ENCODE measurements around the gene EME1.

EME1 gene

DNA sequence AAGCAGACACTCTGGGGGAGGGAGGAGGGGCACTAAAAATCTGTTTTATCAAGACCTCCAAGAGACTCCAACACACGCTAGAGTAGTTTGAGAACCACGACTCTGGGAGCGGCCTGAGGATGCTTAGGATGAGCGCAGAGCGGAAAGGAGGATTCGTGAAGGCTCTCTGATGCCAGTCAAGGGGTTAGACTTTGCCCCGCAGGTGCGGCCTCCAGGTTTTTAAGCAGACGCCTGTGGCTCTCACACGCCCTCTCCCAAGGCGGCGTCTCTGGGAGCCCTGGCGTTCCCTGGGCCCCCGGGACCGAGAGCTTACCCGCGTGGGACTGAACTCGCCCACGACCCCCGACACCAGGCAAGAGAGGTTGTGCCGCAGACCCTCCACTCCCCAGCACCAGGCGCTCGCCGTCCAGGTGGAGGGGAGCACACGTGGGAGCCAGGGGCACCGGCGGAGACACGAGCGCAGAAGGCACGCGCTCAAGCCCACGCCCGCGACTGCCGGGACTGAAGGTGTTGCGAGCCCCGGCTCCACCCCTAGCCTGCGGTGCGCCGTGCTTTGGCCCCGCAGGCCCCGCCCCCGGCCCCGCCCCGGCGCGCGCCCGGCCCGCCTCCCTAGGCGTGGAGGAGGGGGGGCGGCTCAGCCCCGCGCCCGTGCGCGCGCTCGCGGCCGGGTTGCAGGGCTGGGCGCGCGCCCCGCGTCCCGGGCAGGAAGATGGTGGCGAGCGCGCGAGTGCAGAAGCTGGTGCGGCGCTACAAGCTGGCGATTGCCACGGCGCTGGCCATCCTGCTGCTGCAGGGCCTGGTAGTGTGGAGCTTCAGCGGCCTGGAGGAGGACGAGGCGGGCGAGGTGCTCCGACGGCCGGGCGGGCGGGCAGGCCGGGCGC lies 27.4 kb upstream of the EME1 start, which contains the start of gene XYLT2:
Gene XYLT2 (plus strand): TSS at position 695 of the 881 bp plus-strand sequence. CDS start 15 bp downstream, at position 710.
- DNase-seq, result peak; percentile 86 to 89
- H3K4me3 Mint-ChIP-seq, result peak within 1 kb of the TSS; percentile 92 to 97
- peaks cover 49% of the 10 kb centered on the region for H3K4me1 Mint-ChIP-seq
- no peaks in the 10 kb centered on the region for H3K9me3 Mint-ChIP-seq
- peak within 1 kb of the TSS; percentile 98 to 99 for H3K27ac Mint-ChIP-seq
- ATAC-seq, result peak; percentile 90
- no peaks in the 10 kb centered on the region for H3K27me3 Mint-ChIP-seq

DNA sequence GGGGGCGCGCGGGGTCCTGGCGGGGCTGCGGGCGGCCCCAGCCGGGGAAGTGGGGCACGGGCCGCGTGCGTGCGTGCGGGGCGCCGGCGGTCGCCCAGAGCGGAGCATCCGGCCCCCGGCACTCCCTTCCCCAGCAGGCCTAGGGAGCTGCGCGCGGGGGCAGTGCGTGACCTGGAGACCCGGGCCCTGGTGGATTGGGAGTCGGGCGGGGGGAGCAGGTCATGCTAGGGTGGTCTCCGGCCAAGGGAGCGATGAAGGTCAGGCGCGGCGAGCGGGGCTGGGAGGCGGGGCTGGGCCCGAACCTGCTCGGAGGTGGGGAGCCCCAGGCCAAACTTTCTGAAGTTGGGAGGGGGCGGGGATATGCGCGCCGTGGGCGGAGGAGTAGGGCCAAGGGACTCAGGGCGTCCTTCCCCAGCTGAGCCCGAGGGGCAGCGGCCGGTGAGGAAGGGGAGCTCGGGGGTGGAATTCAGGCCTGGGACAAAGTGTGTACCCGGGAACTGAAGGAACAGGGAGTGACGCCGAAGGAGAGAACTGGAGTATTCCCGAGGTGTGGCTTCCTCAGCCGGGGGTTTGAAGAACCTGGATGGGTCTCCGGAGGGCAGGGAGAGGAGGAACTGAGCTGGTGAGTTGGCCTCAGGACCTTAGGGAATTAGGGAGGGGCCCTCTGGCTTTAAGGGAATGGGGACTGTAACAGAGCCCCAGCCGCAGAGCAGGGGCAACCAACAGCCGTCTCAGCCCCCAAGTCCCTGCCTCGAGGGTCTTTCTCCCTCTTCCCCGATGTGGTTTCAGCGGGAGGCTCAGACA lies 26.5 kb upstream of the EME1 start:
- no peaks in the 10 kb centered on the region for H3K27me3 Mint-ChIP-seq
- DNase-seq, result peak in 1 of 2 donors; percentile 72
- no peaks in the 10 kb centered on the region for H3K9me3 Mint-ChIP-seq
- peak; percentile 86 for ATAC-seq
- H3K4me1 Mint-ChIP-seq, result peaks cover 53% of the 10 kb centered on the region
- H3K27ac Mint-ChIP-seq, result peak overlapping the region; percentile 97 to 99
- H3K4me3 Mint-ChIP-seq, result peak overlapping the region; percentile 92 to 97

DNA sequence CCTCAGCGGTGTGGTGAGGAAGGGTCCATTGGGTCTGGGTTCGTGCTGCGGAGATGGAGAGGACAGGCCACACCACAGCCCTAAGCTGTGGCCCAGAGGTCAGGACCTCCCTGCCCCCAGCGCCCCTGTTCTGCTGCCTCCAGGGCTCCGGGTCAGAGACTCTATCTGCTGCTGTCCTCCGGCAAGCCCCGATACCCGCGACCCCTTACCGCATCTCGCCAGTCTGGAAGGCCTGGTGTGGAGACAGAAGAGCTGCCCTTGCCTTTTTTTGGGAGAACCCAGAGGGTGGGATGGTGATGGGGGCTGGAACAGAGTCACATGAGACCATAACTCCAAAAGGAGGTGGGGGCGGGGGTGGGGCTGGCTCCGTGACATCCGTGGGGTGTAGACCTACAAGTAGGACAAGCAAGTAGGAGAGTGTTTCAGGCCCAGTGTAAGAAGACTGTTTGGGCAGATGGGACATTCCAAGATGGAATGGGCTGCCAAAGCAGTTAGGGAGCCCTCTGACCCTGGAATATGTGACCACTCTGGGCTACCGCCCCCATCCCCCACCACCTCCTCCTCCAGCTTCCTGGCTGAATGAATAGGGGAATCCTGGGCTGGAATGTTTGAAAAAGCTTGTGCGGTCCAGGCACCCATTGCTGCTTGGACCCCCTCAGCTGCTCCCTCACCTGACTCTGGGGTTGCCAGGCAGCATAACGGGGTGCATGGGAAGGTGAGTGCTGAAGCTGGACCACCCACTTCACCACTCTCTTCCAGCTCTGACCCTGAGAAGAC lies 25.7 kb upstream of the EME1 start:
- Mint-ChIP-seq H3K4me3 (peak overlapping the region; percentile 92 to 97), H3K27ac (peak overlapping the region; percentile 97 to 99), H3K4me1 (peaks cover 53% of the 10 kb centered on the region), H3K9me3 (no peaks in the 10 kb centered on the region), H3K27me3 (no peaks in the 10 kb centered on the region)
- DNase-seq (no peak), ATAC-seq (no peak)

DNA sequence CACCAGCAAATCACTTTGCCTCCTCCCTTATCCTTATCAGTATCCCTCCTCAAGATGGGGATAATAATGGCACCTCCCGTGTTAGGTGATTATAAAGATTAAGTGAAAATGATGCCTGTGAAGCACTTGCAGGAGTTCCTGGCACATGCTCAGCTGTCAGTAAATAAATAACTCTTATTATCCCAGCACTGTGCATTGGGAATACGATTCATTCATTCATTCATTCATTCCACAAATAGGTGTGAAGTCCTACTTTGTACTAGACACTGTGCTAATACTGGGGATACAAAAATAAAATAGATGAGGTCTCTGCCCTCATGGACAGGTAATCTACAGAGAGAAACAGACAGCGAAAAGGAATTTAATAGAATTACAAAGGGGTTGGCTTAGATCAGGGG lies 25.1 kb upstream of the EME1 start:
- ATAC-seq (no peak), DNase-seq (no peak)
- peaks cover 53% of the 10 kb centered on the region for H3K4me1 Mint-ChIP-seq
- peak overlapping the region in 1 of 2 donors; percentile 49 for H3K27ac Mint-ChIP-seq
- peak overlapping the region; percentile 41 to 62 for H3K4me3 Mint-ChIP-seq
- H3K27me3 Mint-ChIP-seq, result no peaks in the 10 kb centered on the region
- no peaks in the 10 kb centered on the region for H3K9me3 Mint-ChIP-seq

DNA sequence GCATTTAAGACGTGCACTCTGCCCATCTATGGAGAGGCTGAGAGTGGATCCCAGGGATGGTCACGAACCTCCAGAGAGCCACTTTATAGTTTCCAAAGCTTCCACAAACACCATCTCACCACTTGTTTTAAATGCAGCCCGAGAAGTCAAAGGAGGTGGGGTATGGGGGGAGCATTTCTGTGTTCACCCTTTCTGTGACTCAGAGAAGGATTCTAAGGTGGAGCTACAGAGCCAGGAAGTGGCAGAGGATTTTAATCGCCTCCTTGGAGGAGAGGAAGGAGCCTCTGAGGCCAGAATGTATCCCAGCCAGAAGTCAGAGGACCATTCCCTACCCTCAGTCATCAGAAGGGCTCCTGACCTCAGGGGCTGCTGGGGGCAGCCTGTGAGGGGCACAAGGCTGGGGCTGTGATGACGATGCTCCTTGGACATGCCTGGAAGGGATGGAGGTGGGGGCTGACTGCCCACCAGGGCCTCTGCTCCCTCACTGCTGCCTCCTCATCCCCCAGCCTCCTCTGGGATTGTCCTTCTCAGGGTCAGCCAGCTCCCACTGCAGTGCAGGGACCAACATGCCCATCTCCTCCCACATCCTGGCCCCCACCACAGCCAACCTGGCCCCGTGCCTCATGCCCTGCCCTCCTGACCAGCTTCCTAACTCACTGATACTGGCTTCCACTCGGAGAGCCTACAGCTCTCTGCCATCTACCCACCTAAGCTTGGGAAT lies 24.3 kb upstream of the EME1 start:
- Mint-ChIP-seq H3K27me3 (no peaks in the 10 kb centered on the region), H3K27ac (peak overlapping the region in 1 of 2 donors; percentile 91), H3K4me3 (peak overlapping the region in 1 of 2 donors; percentile 2), H3K9me3 (no peaks in the 10 kb centered on the region), H3K4me1 (peaks cover 53% of the 10 kb centered on the region)
- DNase-seq (no peak), ATAC-seq (no peak)

DNA sequence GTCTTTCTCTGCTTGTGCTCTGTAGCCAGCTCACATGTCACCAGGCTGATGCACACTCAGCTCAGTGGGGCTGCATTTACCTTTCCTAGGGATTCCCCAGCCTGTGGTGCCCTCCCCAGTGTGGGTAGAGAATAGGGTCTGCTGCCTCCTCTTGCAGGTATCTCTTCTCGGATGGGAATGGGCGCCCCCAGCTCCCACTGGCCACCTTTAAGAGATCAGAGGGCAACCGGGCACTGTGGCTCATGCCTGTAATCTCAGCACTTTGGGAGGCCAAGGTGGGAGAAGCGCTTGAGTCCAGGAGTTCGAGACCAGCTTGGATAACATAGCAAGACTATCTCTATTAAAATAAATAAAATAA lies 23.8 kb upstream of the EME1 start:
- Mint-ChIP-seq H3K27me3 (no peaks in the 10 kb centered on the region), H3K4me1 (peaks cover 53% of the 10 kb centered on the region), H3K4me3 (no peak overlapping the region), H3K27ac (peak overlapping the region in 1 of 2 donors; percentile 91), H3K9me3 (no peaks in the 10 kb centered on the region)
- ATAC-seq (no peak), DNase-seq (no peak)

DNA sequence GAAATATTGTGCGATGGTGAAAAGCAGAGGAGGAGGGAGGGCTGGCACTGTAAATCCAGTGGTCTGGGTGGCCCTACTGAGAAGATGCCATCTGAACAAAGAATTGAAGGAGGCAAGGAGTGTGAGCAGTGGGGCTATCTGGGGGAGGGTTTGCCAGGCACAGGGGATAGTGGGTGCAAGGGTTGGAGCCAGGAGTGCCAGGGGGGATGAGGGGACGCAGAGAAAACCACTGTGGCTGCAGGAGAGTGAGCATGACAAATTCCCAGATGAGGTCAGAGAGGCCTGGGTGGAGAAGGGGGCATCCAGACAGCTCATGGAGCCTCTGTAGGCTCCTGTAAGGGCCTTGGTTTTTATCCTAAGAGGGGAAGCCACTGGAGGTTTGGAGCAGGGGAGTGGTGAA lies 22.3 kb upstream of the EME1 start:
- DNase-seq (no peak), ATAC-seq (no peak)
- Mint-ChIP-seq H3K4me1 (peaks cover 40% of the 10 kb centered on the region), H3K27ac (no peak overlapping the region), H3K9me3 (no peaks in the 10 kb centered on the region), H3K27me3 (no peaks in the 10 kb centered on the region), H3K4me3 (no peak overlapping the region)

DNA sequence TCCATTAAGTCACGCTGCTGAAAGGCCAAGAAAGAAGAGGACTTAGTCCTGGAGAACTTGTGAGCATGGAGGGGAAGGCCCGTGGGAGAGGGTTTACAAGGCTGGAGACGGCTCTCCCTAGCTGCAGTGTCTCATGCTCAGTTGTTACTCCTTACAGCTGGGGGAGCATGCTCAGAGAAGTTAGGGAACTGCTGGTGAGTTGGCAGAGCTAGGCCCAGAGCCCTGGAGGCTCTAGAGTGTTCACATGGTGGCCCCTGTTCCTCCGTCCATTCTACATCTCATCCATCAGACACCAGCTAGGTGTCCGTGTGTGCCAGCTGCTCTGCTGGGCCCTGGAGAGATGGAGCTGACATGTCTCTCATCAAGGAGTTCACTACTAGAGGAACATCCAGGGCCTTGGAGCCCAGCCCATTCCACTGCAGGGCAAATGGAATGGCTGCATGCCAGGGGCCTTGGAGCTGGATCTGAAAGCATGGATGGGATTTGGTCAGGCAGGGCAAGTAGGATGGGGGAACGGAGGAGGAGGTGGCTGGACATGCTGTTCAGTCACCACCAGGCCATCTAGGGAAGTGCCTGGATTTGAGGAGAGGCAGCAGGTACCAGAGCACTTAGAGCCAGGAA lies 20.8 kb upstream of the EME1 start:
- Mint-ChIP-seq H3K9me3 (no peaks in the 10 kb centered on the region), H3K27ac (peak overlapping the region in 1 of 2 donors; percentile 72), H3K4me3 (no peak overlapping the region), H3K27me3 (no peaks in the 10 kb centered on the region), H3K4me1 (peaks cover 30% of the 10 kb centered on the region)
- DNase-seq (no peak), ATAC-seq (no peak)

DNA sequence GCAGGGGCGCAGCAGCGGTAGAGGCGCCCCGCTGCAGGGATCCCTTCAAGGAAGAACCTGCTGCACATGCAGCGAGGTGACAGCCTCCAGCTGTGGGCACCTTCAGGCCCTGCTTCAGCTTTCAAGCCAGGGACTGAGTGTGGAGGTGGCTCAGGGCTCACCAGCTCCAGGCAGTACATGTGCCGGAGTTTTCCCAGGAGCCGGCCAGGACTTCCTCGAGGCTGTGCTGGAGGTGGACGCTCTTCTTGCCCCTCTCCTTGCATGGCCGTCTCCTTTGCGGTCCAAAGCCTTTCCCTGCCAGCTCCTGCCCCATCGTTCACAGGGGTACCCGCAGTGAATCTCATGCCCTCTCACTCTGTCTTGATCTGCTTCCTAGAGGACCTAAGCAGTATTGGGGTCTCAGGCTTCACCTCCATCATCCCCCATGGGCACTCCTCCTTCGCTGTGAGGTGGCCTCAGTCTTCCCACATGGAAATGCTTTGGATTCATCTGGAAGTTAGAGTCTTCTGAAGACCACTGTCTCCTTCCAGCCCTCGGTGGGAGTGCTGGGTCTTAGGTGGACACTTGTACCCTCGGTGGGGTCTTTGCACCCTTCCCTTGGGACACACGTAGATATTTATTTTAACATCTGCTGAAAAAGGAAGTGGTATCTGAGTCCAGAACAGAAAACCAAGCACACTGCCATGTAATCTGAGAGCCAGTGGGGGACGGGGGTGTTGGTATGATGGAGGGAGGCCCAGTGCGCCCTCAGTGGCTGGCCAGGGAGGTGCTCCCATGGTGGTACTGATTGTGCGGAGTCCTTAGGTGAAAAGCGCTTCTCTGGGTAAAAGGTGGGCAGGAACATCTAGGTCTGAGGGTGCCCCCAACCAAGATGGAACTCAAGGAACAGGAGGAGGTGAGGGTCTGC lies 20.1 kb upstream of the EME1 start:
- Mint-ChIP-seq H3K9me3 (no peaks in the 10 kb centered on the region), H3K27me3 (no peaks in the 10 kb centered on the region)

DNA sequence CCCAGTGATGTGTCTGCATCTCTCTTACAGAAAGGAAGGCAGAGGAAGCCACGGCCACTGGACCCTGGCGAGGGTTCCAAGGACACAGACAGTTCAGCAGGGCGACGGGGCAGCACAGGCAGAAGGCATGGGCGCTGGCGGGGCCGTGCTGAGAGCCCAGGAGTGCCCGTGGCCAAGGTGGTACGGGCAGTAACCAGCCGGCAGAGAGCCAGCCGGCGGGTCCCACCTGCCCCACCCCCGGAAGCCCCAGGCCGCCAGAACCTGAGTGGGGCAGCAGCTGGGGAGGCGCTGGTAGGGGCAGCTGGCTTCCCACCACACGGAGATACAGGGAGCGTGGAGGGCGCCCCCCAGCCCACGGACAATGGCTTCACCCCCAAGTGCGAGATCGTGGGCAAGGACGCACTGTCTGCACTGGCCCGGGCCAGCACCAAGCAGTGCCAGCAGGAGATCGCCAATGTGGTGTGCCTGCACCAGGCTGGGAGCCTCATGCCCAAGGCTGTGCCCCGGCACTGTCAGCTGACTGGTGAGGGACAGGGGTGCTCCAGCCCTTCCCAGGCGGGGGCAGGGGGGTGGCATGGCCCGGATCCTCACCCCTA lies 19.3 kb upstream of the EME1 start:
- H3K27ac Mint-ChIP-seq, result no peak overlapping the region
- H3K9me3 Mint-ChIP-seq, result no peaks in the 10 kb centered on the region
- no peak for DNase-seq
- H3K4me3 Mint-ChIP-seq, result no peak overlapping the region
- peaks cover 15% of the 10 kb centered on the region for H3K4me1 Mint-ChIP-seq
- H3K27me3 Mint-ChIP-seq, result no peaks in the 10 kb centered on the region
- peak; percentile 18 for ATAC-seq

More for the DNA sequence above, 20.1 kb upstream of the EME1 start:
- DNase-seq (no peak), ATAC-seq (no peak)
- peak overlapping the region in 1 of 2 donors; percentile 79 for H3K27ac Mint-ChIP-seq
- H3K4me1 Mint-ChIP-seq, result peaks cover 22% of the 10 kb centered on the region
- no peak overlapping the region for H3K4me3 Mint-ChIP-seq

DNA sequence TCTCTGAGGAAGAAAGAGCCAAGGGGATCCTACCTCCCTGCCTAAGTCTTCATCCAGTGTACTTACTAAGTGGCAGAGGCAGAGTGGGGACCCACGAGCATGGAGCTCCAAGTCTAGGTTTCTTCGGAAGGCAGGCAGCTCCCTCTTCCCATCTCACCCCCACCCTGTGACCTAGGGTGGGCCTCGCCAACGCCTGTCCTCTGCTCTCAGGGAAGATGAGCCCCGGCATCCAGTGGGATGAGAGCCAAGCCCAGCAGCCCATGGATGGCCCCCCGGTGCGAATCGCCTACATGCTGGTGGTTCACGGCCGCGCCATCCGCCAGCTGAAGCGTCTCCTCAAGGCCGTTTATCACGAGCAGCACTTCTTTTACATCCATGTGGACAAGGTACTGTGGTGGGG lies 18.8 kb upstream of the EME1 start:
- Mint-ChIP-seq H3K27ac (peak overlapping the region in 1 of 2 donors; percentile 91), H3K9me3 (no peaks in the 10 kb centered on the region), H3K27me3 (no peaks in the 10 kb centered on the region), H3K4me1 (peaks cover 10% of the 10 kb centered on the region), H3K4me3 (peak overlapping the region in 1 of 2 donors; percentile 49)
- peak; percentile 6 for ATAC-seq
- no peak for DNase-seq

DNA sequence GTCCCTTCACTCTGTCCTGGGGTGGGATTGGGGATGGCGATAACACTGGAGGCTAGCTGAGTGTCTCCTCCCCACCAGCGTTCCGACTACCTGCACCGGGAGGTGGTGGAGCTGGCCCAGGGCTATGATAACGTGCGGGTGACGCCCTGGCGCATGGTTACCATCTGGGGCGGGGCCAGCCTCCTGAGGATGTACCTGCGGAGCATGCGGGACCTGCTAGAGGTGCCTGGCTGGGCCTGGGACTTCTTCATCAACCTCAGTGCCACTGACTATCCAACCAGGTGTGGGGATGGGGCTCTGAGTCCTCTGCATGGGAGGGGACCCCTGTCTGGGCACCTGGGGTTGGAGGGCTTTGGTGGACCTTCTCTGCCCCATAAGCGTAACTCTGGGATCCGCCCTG lies 18.3 kb upstream of the EME1 start:
- Mint-ChIP-seq H3K4me3 (no peak overlapping the region), H3K27me3 (no peaks in the 10 kb centered on the region), H3K9me3 (no peaks in the 10 kb centered on the region), H3K4me1 (peaks cover 8% of the 10 kb centered on the region), H3K27ac (peak overlapping the region in 1 of 2 donors; percentile 91)
- ATAC-seq (no peak), DNase-seq (no peak)

DNA sequence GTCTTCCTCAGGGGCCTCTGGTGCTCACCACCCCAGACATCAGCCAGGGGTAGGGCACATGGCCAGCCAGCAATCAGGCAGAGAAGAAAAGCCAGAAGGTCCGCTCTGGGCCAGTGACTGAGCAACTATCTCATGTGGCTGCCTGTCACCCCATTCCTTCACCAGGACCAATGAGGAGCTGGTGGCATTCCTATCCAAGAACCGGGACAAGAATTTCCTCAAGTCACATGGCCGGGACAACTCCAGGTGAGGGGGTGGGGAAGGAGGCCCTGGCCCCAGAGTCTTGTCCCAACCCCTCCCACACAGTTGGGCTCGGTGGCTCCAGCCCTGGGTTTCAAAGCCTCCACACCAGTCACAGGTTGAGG lies 17.7 kb upstream of the EME1 start:
- DNase-seq, result no peak
- H3K4me3 Mint-ChIP-seq, result no peak overlapping the region
- peaks cover 7% of the 10 kb centered on the region for H3K4me1 Mint-ChIP-seq
- no peak for ATAC-seq
- peak overlapping the region in 1 of 2 donors; percentile 91 for H3K27ac Mint-ChIP-seq
- H3K9me3 Mint-ChIP-seq, result no peaks in the 10 kb centered on the region
- H3K27me3 Mint-ChIP-seq, result no peaks in the 10 kb centered on the region
